ENCODE data around the gene CDH22. TPM values are rescaled to one million over a fixed set of nuclear protein-coding genes. Genes with fewer than 3 reads are reported as not detected.

CDH22 gene
- total RNA-seq, 4 donors from 2014 or later = 0.11 to 2.3 (median 0.76) TPM

DNA sequence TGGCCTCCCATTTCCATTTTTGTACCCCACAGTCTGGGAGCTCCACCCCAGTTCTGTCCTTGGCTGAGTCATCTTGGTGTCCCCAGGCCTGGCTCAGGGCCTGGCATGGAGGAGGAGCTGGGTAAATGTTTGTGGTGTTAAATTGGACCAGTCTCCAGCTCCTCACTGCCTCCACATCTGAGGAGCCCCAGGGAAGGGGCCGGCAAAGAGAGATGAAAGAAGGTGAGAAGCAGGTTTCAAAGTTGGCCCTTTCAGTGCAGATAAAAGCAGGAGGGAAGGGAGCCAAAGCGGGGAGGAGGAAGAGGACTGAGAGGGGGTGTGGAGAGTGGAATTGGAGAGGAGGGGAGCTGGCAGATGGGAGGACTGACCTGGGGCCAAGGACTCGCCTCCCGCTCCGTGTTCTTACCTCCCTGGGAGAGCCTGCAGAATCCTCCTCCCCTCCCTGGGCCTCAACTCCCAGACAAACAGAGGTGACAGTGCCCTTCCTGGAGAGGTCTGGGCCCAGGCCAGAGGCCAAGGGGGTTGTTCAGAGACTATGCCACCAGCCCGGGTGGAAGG is 101.2 kb downstream of the CDH22 start:
- Histone ChIP-seq H3K27ac (no peak overlapping the region), H3K4me1 (peaks cover 0 to 27% (median 11%) of the 10 kb centered on the region in 3 donors), H3K36me3 (no peaks in the 10 kb centered on the region), H3K27me3 (peaks cover 0 to 94% (median 0%) of the 10 kb centered on the region in 4 donors), H3K9me3 (no peaks in the 10 kb centered on the region), H3K4me3 (no peak overlapping the region)
- TF ChIP-seq POLR2A (IDR thresholded peaks at IDR 0.05) (no peak), CTCF (IDR thresholded peaks at IDR 0.05) (no peak)
- WGBS, 2 donors = 33 to 58% methylated on average over 1 to 6 of the region's 6 CpGs
- no peak for DNase-seq
- intact Hi-C loops (cut with DNase I) = no loop called here

DNA sequence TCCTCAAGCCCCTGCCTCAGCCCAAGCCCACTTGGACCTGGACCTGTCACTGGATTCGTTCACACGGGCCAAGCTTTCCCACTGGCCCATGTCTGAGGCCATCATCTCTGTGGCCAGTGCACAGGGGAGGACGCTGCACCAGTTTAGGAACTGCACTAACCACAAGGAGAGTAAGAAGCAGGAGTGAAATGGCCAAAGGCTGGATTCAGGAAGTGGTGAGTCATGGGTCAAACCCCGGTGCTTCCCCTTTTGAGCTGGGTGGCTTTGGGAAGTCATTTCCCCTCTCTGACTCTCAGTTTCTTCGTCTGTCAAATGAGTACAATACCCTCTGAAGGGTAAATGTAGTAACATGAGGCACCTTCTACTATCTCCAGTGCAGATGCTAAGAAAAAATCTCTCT is 102.3 kb downstream of the CDH22 start:
- Histone ChIP-seq H3K4me1 (peaks cover 0 to 27% (median 11%) of the 10 kb centered on the region in 3 donors), H3K36me3 (no peaks in the 10 kb centered on the region), H3K4me3 (no peak overlapping the region), H3K27me3 (peaks cover 0 to 94% (median 5%) of the 10 kb centered on the region in 4 donors), H3K9me3 (no peaks in the 10 kb centered on the region), H3K27ac (no peak overlapping the region)
- TF ChIP-seq POLR2A (IDR thresholded peaks at IDR 0.05) (no peak), CTCF (IDR thresholded peaks at IDR 0.05) (no peak)
- DNase-seq = no peak
- intact Hi-C loops (cut with DNase I) = no loop called here
- 16 to 44% methylated on average over 2 to 4 of the region's 5 CpGs for WGBS, 2 donors

DNA sequence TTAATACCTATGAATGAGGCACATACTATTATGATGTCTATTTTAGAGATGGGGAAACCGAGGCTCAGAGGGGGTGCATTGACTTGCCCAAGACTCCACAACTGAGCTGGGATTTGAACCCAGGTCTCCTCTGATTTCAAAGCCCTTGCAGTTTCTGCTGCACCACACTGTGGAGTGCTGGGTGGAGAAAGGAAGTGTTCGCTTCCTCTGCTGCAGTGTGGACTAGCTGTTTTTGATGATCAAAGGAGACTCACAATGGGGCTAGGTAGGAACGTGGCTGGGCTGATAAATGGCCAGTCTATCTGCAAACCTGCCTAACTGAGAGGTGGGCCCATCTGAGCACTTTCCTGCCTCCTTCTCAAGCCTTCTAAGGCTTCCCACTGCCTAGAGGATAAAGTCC is 102.9 kb downstream of the CDH22 start:
- no peaks in the 10 kb centered on the region for H3K9me3 ChIP-seq
- no peak overlapping the region for H3K4me3 ChIP-seq
- no peaks in the 10 kb centered on the region for H3K36me3 ChIP-seq
- no peak for TF ChIP-seq CTCF (IDR thresholded peaks at IDR 0.05)
- TF ChIP-seq POLR2A (IDR thresholded peaks at IDR 0.05) = no peak
- H3K27me3 ChIP-seq = peaks cover 0 to 94% (median 7%) of the 10 kb centered on the region in 4 donors
- intact Hi-C loops (cut with DNase I) = no loop called here
- WGBS, 2 donors = 48 to 51% methylated on average over 3 of the region's 3 CpGs
- no peak for DNase-seq
- peaks cover 0 to 33% (median 11%) of the 10 kb centered on the region in 3 donors for H3K4me1 ChIP-seq
- no peak overlapping the region for H3K27ac ChIP-seq

GRCh38 chr20:46204594-46205186 is 103.6 kb downstream of the CDH22 start:
- DNase-seq = no peak
- H3K9me3 ChIP-seq = no peaks in the 10 kb centered on the region
- TF ChIP-seq POLR2A (IDR thresholded peaks at IDR 0.05) (no peak), CTCF (IDR thresholded peaks at IDR 0.05) (no peak)
- H3K4me3 ChIP-seq = no peak overlapping the region
- peaks cover 0 to 94% (median 7%) of the 10 kb centered on the region in 4 donors for H3K27me3 ChIP-seq
- peaks cover 0 to 33% (median 11%) of the 10 kb centered on the region in 3 donors for H3K4me1 ChIP-seq
- H3K27ac ChIP-seq = no peak overlapping the region
- no peaks in the 10 kb centered on the region for H3K36me3 ChIP-seq
- 55 to 57% methylated on average over 7 of the region's 8 CpGs for WGBS, 2 donors
- intact Hi-C loops (cut with DNase I) = no loop called here

- peaks cover 0 to 94% (median 9%) of the 10 kb centered on the region in 4 donors for H3K27me3 ChIP-seq
- no peaks in the 10 kb centered on the region for H3K9me3 ChIP-seq
- WGBS, 2 donors = 49 to 56% methylated on average over 3 of the region's 3 CpGs
- peaks cover 0 to 36% (median 11%) of the 10 kb centered on the region in 3 donors for H3K4me1 ChIP-seq
- DNase-seq = no peak
- H3K27ac ChIP-seq = no peak overlapping the region
- no peak for TF ChIP-seq CTCF (IDR thresholded peaks at IDR 0.05)
- no peak for TF ChIP-seq POLR2A (IDR thresholded peaks at IDR 0.05)
- intact Hi-C loops (cut with DNase I) = no loop called here
- no peaks in the 10 kb centered on the region for H3K36me3 ChIP-seq
- H3K4me3 ChIP-seq = no peak overlapping the region
These were observed 104.8 kb downstream of the CDH22 start for GRCh38 chr20:46203510-46203837.

Data from esophagus squamous epithelium (tissue), 5 donors.